ENCODE measurements around the gene EDNRA. TPM values are rescaled to one million over a fixed set of nuclear protein-coding genes. Genes with fewer than 3 reads are reported as not detected.

EDNRA gene
- total and polyA plus RNA-seq, 9 of the 15 experiments (the other 6 are each of a cell fraction or from before 2014, with no cell fraction given) = not detected

DNA sequence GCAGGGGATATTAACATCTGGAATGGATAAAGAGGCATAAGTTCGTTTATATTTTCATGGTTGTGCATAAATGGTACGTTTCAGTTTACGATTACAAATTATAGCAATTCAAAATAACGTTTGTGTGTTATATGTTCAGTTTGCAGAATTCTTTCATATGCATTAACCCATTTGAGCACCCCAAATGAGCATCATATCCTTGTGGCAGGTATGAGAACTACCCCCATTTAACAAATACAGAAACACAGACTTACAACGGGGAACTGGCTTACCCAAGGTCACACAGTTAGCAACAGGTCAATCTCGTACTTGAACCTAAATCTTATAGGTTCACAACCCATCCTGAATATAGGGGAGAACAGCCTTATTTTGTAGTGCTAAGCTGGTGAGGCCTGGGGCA, 33.1 kb downstream of the EDNRA start:
- H3K27me3 ChIP-seq (ENCODE audit: control insufficient read depth in 2 of 2, insufficient read depth in 2 of 2, low read length in 2 of 2) = no peaks in the 10 kb centered on the region
- intact Hi-C loops (cut with micrococcal nuclease) = no loop called here
- DNase-seq (ENCODE audit: extremely low read depth in 1 of 4, low spot score in 3 of 4) (peak in 1 of 4 experiments; percentile 3), FAIRE-seq (no peak), ATAC-seq (no peak)
- no peak overlapping the region for H3K27ac ChIP-seq (ENCODE audit: extremely low read depth, low read depth, low read length)
- H3K79me2 ChIP-seq (ENCODE audit: control insufficient read depth, insufficient read depth, low read length) = no peaks in the 10 kb centered on the region
- in situ Hi-C loops (cut with MboI) = no loop called here
- no peak overlapping the region for H3K9ac ChIP-seq (ENCODE audit: insufficient read depth in 1 of 2, low read depth in 2 of 2, low read length in 2 of 2)
- ChIA-PET POLR2A (no interaction called here), CTCF (ENCODE audit: low intra/inter-chr PET ratio) (no interaction called here)
- no peaks in the 10 kb centered on the region for H3K36me3 ChIP-seq (ENCODE audit: control insufficient read depth, insufficient read depth, low read length)
- no peaks in the 10 kb centered on the region for H3K9me1 ChIP-seq (ENCODE audit: control insufficient read depth, insufficient read depth, low read length)
- H3K9me3 ChIP-seq (replicated peaks; ENCODE audit: control insufficient read depth, insufficient read depth, low read depth, low read length) = no peaks in the 10 kb centered on the region
- no peak overlapping the region for H3K4me3 ChIP-seq
- no peaks in the 10 kb centered on the region for H3K4me1 ChIP-seq (replicated peaks in 1 of 2; ENCODE audit: control insufficient read depth in 2 of 2, insufficient read depth in 2 of 2, low read length in 2 of 2)
- H4K20me1 ChIP-seq (replicated peaks; ENCODE audit: control insufficient read depth, insufficient read depth, low read length) = no peaks in the 10 kb centered on the region
- no peak overlapping the region for H3K4me2 ChIP-seq (ENCODE audit: insufficient read depth, low read length)
- no TSS peak for BruUV-seq (replicated peaks)
- under 1% methylated on average over 6 of the region's 6 CpGs for WGBS (ENCODE audit: insufficient coverage, low coverage, missing lambda C conversion rate)
- no peak overlapping the region for H2AFZ ChIP-seq (ENCODE audit: low read depth, low read length)
- TF ChIP-seq TAL1 (IDR thresholded peaks at IDR 0.05) (no peak), CBFA2T2 (conservative IDR thresholded peaks at IDR 0.05) (no peak), ZNF217 (CRISPR knock-in tag; IDR thresholded peaks at IDR 0.05) (no peak), MYC (IDR thresholded peaks at IDR 0.05; ENCODE audit: low read depth, low read length) (no peak), MYC (CRISPR knock-in tag; IDR thresholded peaks at IDR 0.05; ENCODE audit: borderline replicate concordance, low read depth) (no peak), ZBTB1 (CRISPR knock-in tag; IDR thresholded peaks at IDR 0.05; ENCODE audit: borderline replicate concordance, low read depth) (no peak), SMAD3 (CRISPR knock-in tag; conservative IDR thresholded peaks at IDR 0.05) (no peak), ARHGAP35 (IDR thresholded peaks at IDR 0.05; ENCODE audit: partially characterized antibody) (no peak), ZNF583 (CRISPR knock-in tag; IDR thresholded peaks at IDR 0.05) (no peak), BRCA1 (IDR thresholded peaks at IDR 0.05) (no peak), BRCA1 (CRISPR knock-in tag; IDR thresholded peaks at IDR 0.05) (no peak), TAF15 (IDR thresholded peaks at IDR 0.05; ENCODE audit: low read depth, low read length) (no peak), SMARCA4 (IDR thresholded peaks at IDR 0.05) (no peak)
- TF ChIP-seq, protein P1, sequence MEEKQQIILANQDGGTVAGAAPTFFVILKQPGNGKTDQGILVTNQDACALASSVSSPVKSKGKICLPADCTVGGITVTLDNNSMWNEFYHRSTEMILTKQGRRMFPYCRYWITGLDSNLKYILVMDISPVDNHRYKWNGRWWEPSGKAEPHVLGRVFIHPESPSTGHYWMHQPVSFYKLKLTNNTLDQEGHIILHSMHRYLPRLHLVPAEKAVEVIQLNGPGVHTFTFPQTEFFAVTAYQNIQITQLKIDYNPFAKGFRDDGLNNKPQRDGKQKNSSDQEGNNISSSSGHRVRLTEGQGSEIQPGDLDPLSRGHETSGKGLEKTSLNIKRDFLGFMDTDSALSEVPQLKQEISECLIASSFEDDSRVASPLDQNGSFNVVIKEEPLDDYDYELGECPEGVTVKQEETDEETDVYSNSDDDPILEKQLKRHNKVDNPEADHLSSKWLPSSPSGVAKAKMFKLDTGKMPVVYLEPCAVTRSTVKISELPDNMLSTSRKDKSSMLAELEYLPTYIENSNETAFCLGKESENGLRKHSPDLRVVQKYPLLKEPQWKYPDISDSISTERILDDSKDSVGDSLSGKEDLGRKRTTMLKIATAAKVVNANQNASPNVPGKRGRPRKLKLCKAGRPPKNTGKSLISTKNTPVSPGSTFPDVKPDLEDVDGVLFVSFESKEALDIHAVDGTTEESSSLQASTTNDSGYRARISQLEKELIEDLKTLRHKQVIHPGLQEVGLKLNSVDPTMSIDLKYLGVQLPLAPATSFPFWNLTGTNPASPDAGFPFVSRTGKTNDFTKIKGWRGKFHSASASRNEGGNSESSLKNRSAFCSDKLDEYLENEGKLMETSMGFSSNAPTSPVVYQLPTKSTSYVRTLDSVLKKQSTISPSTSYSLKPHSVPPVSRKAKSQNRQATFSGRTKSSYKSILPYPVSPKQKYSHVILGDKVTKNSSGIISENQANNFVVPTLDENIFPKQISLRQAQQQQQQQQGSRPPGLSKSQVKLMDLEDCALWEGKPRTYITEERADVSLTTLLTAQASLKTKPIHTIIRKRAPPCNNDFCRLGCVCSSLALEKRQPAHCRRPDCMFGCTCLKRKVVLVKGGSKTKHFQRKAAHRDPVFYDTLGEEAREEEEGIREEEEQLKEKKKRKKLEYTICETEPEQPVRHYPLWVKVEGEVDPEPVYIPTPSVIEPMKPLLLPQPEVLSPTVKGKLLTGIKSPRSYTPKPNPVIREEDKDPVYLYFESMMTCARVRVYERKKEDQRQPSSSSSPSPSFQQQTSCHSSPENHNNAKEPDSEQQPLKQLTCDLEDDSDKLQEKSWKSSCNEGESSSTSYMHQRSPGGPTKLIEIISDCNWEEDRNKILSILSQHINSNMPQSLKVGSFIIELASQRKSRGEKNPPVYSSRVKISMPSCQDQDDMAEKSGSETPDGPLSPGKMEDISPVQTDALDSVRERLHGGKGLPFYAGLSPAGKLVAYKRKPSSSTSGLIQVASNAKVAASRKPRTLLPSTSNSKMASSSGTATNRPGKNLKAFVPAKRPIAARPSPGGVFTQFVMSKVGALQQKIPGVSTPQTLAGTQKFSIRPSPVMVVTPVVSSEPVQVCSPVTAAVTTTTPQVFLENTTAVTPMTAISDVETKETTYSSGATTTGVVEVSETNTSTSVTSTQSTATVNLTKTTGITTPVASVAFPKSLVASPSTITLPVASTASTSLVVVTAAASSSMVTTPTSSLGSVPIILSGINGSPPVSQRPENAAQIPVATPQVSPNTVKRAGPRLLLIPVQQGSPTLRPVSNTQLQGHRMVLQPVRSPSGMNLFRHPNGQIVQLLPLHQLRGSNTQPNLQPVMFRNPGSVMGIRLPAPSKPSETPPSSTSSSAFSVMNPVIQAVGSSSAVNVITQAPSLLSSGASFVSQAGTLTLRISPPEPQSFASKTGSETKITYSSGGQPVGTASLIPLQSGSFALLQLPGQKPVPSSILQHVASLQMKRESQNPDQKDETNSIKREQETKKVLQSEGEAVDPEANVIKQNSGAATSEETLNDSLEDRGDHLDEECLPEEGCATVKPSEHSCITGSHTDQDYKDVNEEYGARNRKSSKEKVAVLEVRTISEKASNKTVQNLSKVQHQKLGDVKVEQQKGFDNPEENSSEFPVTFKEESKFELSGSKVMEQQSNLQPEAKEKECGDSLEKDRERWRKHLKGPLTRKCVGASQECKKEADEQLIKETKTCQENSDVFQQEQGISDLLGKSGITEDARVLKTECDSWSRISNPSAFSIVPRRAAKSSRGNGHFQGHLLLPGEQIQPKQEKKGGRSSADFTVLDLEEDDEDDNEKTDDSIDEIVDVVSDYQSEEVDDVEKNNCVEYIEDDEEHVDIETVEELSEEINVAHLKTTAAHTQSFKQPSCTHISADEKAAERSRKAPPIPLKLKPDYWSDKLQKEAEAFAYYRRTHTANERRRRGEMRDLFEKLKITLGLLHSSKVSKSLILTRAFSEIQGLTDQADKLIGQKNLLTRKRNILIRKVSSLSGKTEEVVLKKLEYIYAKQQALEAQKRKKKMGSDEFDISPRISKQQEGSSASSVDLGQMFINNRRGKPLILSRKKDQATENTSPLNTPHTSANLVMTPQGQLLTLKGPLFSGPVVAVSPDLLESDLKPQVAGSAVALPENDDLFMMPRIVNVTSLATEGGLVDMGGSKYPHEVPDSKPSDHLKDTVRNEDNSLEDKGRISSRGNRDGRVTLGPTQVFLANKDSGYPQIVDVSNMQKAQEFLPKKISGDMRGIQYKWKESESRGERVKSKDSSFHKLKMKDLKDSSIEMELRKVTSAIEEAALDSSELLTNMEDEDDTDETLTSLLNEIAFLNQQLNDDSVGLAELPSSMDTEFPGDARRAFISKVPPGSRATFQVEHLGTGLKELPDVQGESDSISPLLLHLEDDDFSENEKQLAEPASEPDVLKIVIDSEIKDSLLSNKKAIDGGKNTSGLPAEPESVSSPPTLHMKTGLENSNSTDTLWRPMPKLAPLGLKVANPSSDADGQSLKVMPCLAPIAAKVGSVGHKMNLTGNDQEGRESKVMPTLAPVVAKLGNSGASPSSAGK (IDR thresholded peaks at IDR 0.05) = no peak
